IMR-90 (cell line): ENCODE data around the gene NEMP1. TPM values are rescaled to one million over a fixed set of nuclear protein-coding genes. Genes with fewer than 3 reads are reported as not detected.
A peak's percentile ranks its signal among the peaks of the same experiment; 100 is the strongest.

ENCODE experiments used
- ATAC-seq: fragments of 200-7000 bp; cut with Tn5 transposase; 2 replicates; pipeline ENCODE4 v1.9.1; 2020; ENCODE audit warnings: low read depth, mild to moderate bottlenecking, moderate library complexity
- BruUV-seq: library from RNA; stranded (reverse); fragments of 400-500 nt; replicated peaks from 2 replicates; lab custom pipeline; 2021; lab: Mats Ljungman, UMichigan
- CTCF ChIA-PET: fragments of 300-600 bp; formaldehyde crosslinking; extraction: SDS; loops from one replicate; lab custom pipeline; 2021; ENCODE audit warnings: antibody characterized with exemption; lab: Yijun Ruan, JAX
- POLR2A ChIA-PET: fragments of 300-600 bp; sonication (Branson Sonifier 250); formaldehyde crosslinking; loops from one replicate; lab custom pipeline; 2022; ENCODE audit warnings: antibody characterized with exemption; ENCODE audit not compliant: unreplicated experiment; lab: Charles Lee
- DNase-seq: peaks from one replicate; pipeline ENCODE4 v3.0.0; 2013
- H2AFZ ChIP-seq: replicated peaks from 2 replicates; pipeline ENCODE3; 2013; ENCODE audit warnings: low read length, mild to moderate bottlenecking; ENCODE audit not compliant: poor library complexity
- H2AK5ac ChIP-seq: 2 replicates; pipeline ENCODE4 v1.6.1; 2013; ENCODE audit warnings: low read depth, low read length, inconsistent platforms
- H2AK9ac ChIP-seq: replicated peaks from 2 replicates; pipeline ENCODE3; 2013; ENCODE audit warnings: mild to moderate bottlenecking, low read depth, low read length, moderate library complexity; ENCODE audit not compliant: poor library complexity
- H2BK120ac ChIP-seq: 2 replicates; pipeline ENCODE4 v1.6.1; 2013; ENCODE audit warnings: low read depth, low read length, inconsistent platforms
- H2BK15ac ChIP-seq: 3 replicates; pipeline ENCODE4 v1.6.1; 2013; ENCODE audit warnings: low read depth, low read length, inconsistent platforms
- H2BK20ac ChIP-seq: 2 replicates; pipeline ENCODE4 v1.6.1; 2013; ENCODE audit warnings: low read depth, mild to moderate bottlenecking, inconsistent platforms, low read length, moderate library complexity
- H2BK5ac ChIP-seq: 2 replicates; pipeline ENCODE4 v1.6.1; 2013; ENCODE audit warnings: mild to moderate bottlenecking, low read depth, low read length, inconsistent platforms; ENCODE audit not compliant: poor library complexity, severe bottlenecking
- H3K14ac ChIP-seq: replicated peaks from 2 replicates; pipeline ENCODE4 v1.6.1; 2013; ENCODE audit warnings: low read depth, low read length, inconsistent platforms
- H3K18ac ChIP-seq: 2 replicates; pipeline ENCODE4 v1.6.1; 2013; ENCODE audit warnings: low read depth, low read length, control low read depth
- H3K23ac ChIP-seq: 2 replicates; pipeline ENCODE4 v1.6.1; 2013; ENCODE audit warnings: low read depth, low read length, inconsistent platforms
- H3K27ac ChIP-seq: 2 replicates; pipeline ENCODE4 v1.5.1; 2013; ENCODE audit warnings: mild to moderate bottlenecking, control low read depth, low read length; ENCODE audit not compliant: insufficient read depth
- H3K27me3 ChIP-seq: 2 replicates; pipeline ENCODE4 v1.6.1; 2013; ENCODE audit warnings: low read length; ENCODE audit not compliant: control insufficient read depth, insufficient read depth
- H3K36me3 ChIP-seq: 2 replicates; pipeline ENCODE4 v1.6.1; 2013; ENCODE audit warnings: low read length, mixed read lengths; ENCODE audit not compliant: control insufficient read depth, insufficient read depth
- H3K4ac ChIP-seq: 2 replicates; pipeline ENCODE4 v1.6.1; 2013; ENCODE audit warnings: low read depth, low read length, inconsistent platforms
- H3K4me1 ChIP-seq: 2 replicates; pipeline ENCODE4 v1.6.1; 2013; ENCODE audit warnings: low read length, mixed read lengths; ENCODE audit not compliant: control insufficient read depth, insufficient read depth
- H3K4me2 ChIP-seq: 2 replicates; pipeline ENCODE4 v1.6.1; 2013; ENCODE audit warnings: low read depth, mild to moderate bottlenecking, control low read depth, low read length, moderate library complexity
- H3K4me3 ChIP-seq: 2 replicates; pipeline ENCODE4 v1.5.1; 2013; ENCODE audit warnings: low read depth, mild to moderate bottlenecking, control low read depth, low read length, moderate library complexity; ENCODE audit not compliant: insufficient read depth
- H3K56ac ChIP-seq: 2 replicates; pipeline ENCODE4 v1.6.1; 2013; ENCODE audit warnings: low read length, inconsistent platforms; ENCODE audit not compliant: insufficient read depth; ENCODE audit errors: extremely low read depth
- H3K79me1 ChIP-seq, 2 experiments: 2 replicates each; pipeline ENCODE4 v1.6.1; 2013; ENCODE audit warnings: low read length in 2 of 2, inconsistent platforms in 1 of 2, low read depth in 1 of 2
- H3K9ac ChIP-seq: 2 replicates; pipeline ENCODE4 v1.6.1; 2013; ENCODE audit warnings: low read depth, low read length, control low read depth
- H3K9me1 ChIP-seq: 2 replicates; pipeline ENCODE4 v1.6.1; 2013; ENCODE audit warnings: low read length, inconsistent platforms; ENCODE audit not compliant: insufficient read depth
- H3K9me3 ChIP-seq: 2 replicates; pipeline ENCODE4 v1.6.1; 2013; ENCODE audit warnings: low read length; ENCODE audit not compliant: control insufficient read depth, insufficient read depth
- H4K20me1 ChIP-seq: 2 replicates; pipeline ENCODE4 v1.6.1; 2013; ENCODE audit warnings: low read length, inconsistent platforms; ENCODE audit not compliant: insufficient read depth
- H4K5ac ChIP-seq: 2 replicates; pipeline ENCODE4 v1.6.1; 2013; ENCODE audit warnings: mild to moderate bottlenecking, low read depth, low read length, control low read depth
- H4K8ac ChIP-seq, 2 experiments: 2 replicates each; pipeline ENCODE4 v1.6.1; 2013; ENCODE audit warnings: low read depth in 2 of 2, low read length in 2 of 2, control low read depth in 1 of 2, inconsistent platforms in 1 of 2
- H4K91ac ChIP-seq: 2 replicates; pipeline ENCODE4 v1.6.1; 2013; ENCODE audit warnings: low read depth, low read length, inconsistent platforms; ENCODE audit not compliant: insufficient read depth
- CEBPB ChIP-seq: IDR thresholded peaks from 2 replicates; pipeline ENCODE4 v1.6.1; 2012; ENCODE audit warnings: low read depth, low read length, improper control_type of control experiment
- ELK1 ChIP-seq: fragments of 150-350 bp; IDR thresholded peaks from 2 replicates; pipeline ENCODE4 v1.6.1; 2016; ENCODE audit warnings: low read depth, mild to moderate bottlenecking, low read length, moderate library complexity, borderline replicate concordance
- MAFK ChIP-seq: IDR thresholded peaks from 2 replicates; pipeline ENCODE4 v1.6.1; 2012; ENCODE audit warnings: low read depth, low read length, improper control_type of control experiment
- RFX5 ChIP-seq: IDR thresholded peaks from 2 replicates; pipeline ENCODE4 v1.8.0; 2012; ENCODE audit warnings: low read depth, mild to moderate bottlenecking, low read length, moderate library complexity
- WGBS, 2 experiments: methylation state at CpG; one replicate each; pipeline versions ENCODE4 v1.1.5 to v1.1.7; 2013; ENCODE audit warnings: missing lambda C conversion rate in 2 of 2; ENCODE audit not compliant: insufficient read length in 1 of 2; ENCODE audit errors: extremely low coverage in 2 of 2; 5-methylcytosine and 5-hydroxymethylcytosine counted together
- dilution Hi-C: fragments of 300-500 bp; cut with HindIII; formaldehyde crosslinking; loops from one replicate; pipeline ENCODE4 v1.14.3; 2018; ENCODE audit warnings: low sequenced_read_pairs; ENCODE audit not compliant: unreplicated experiment
- in situ Hi-C: fragments of 300-500 bp; cut with MboI; formaldehyde crosslinking; loops from 3 replicates; pipeline ENCODE4 v1.14.3; 2019; ENCODE audit warnings: low sequenced_read_pairs, inconsistent platforms, mixed read lengths
- intact Hi-C: fragments of 100-400 bp; cut with micrococcal nuclease; formaldehyde crosslinking; loops from 2 replicates; pipeline ENCODE4 v1.10.0; 2022
- polyA plus RNA-seq, 3 experiments: library from polyadenylated mRNA; depleted of rRNA; stranded (reverse); fragments of >200 nt; gene quantifications; 2 replicates each; pipeline ENCODE4 v1.2.3, GENCODE V29; 2012; ENCODE audit warnings: low replicate concordance in 1 of 3
- total RNA-seq: library from RNA; depleted of rRNA; stranded (reverse); fragments of >200 nt; gene quantifications from 2 replicates; pipeline ENCODE4 v1.2.3, GENCODE V29; 2012

The NEMP1 gene
- total and polyA plus RNA-seq, 2 of the 4 experiments (the other 2 are of a cell fraction) = 8.9 to 10.9 TPM

GRCh38 chr12:57012600-57013465 lies 65.8 kb downstream of the NEMP1 start:
- ATAC-seq = no peak
- peaks cover 41% of the 10 kb centered on the region for H3K27me3 ChIP-seq
- in situ Hi-C loops (no loop called here), intact Hi-C loops (no loop called here), dilution Hi-C loops (no loop called here)
- H4K91ac ChIP-seq = no peak overlapping the region
- WGBS, 2 experiments = no CpG with 5 or more reads among the region's 7 CpGs
- H3K18ac ChIP-seq = no peak overlapping the region
- TF ChIP-seq MAFK = no peak
- TF ChIP-seq CEBPB = no peak
- no peak for TF ChIP-seq ELK1
- TF ChIP-seq RFX5 = no peak
- no peak for DNase-seq
- BruUV-seq = no TSS peak
- no peak overlapping the region for H2BK5ac ChIP-seq
- H2BK120ac ChIP-seq = no peak overlapping the region
- no peak overlapping the region for H3K23ac ChIP-seq
- H2BK15ac ChIP-seq = no peak overlapping the region
- no peak overlapping the region for H3K9ac ChIP-seq
- H3K56ac ChIP-seq = no peak overlapping the region
- no peaks in the 10 kb centered on the region for H4K20me1 ChIP-seq
- no peaks in the 10 kb centered on the region for H3K9me1 ChIP-seq
- H3K14ac ChIP-seq = no peak overlapping the region
- H2BK20ac ChIP-seq = no peak overlapping the region
- no peak overlapping the region for H3K4me3 ChIP-seq
- POLR2A ChIA-PET = no interaction called here
- no peak overlapping the region for H4K5ac ChIP-seq
- no peaks in the 10 kb centered on the region for H3K9me3 ChIP-seq
- H3K4me1 ChIP-seq = peaks cover 6% of the 10 kb centered on the region
- H3K4me2 ChIP-seq = no peak overlapping the region
- no peak overlapping the region for H3K27ac ChIP-seq
- no peaks in the 10 kb centered on the region for H3K79me1 ChIP-seq
- no peak overlapping the region for H3K4ac ChIP-seq
- CTCF ChIA-PET = interaction anchor here (0.6 kb wide), 1 partner anchor 48 kb away, joined by 10 read pairs; no protein-coding TSS in a partner anchor
- peak overlapping the region; percentile 1 for H2AFZ ChIP-seq
- no peak overlapping the region for H2AK5ac ChIP-seq
- H3K36me3 ChIP-seq = no peaks in the 10 kb centered on the region
- H4K8ac ChIP-seq = no peak overlapping the region
- H2AK9ac ChIP-seq = no peak overlapping the region
